ENCODE data around the gene GUCY2D.

Gene GUCY2D

GRCh38 chr17:8068736-8069586 lies 66.5 kb downstream of the GUCY2D start:
- no peak for DNase-seq

- DNase-seq, result no peak
Measured at GRCh38 chr17:8069587-8069860, 67.1 kb downstream of the GUCY2D start.
